ENCODE measurements around the gene KREMEN1. TPM values are rescaled to one million over a fixed set of nuclear protein-coding genes. Genes with fewer than 3 reads are reported as not detected.

The KREMEN1 gene
- total RNA-seq, 2 donors from 2014 or later, result 39.7 to 44.7 TPM

DNA sequence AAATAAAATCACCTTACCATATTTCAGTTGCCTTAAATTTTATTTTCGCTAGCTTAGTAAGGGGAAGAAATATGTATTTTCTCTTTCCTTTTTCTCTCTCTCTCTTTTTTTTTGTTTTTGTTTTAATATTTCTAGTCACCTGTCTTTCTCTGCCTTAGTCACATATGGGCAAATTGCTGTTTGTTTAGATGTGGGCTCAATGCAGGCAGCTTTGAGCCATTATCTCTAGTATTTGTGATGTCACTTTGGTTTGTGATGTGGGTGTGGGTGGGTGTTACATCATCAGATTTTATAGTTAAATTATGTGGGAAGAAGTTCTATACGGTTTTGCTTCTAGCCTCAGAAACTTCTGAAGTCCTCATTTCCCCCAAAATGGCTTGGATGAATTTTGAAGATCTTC, 11.1 kb upstream of the KREMEN1 start, which contains the start of gene C22orf31:
Gene C22orf31 (minus strand): TSS at position 59 of the 400 bp plus-strand sequence. CDS start 39 bp downstream, at position 20.
- Histone ChIP-seq H3K9me3 (no peaks in the 10 kb centered on the region), H3K27ac (no peak within 1 kb of the TSS)
- DNase-seq (ENCODE audit: low spot score), result no peak

DNA sequence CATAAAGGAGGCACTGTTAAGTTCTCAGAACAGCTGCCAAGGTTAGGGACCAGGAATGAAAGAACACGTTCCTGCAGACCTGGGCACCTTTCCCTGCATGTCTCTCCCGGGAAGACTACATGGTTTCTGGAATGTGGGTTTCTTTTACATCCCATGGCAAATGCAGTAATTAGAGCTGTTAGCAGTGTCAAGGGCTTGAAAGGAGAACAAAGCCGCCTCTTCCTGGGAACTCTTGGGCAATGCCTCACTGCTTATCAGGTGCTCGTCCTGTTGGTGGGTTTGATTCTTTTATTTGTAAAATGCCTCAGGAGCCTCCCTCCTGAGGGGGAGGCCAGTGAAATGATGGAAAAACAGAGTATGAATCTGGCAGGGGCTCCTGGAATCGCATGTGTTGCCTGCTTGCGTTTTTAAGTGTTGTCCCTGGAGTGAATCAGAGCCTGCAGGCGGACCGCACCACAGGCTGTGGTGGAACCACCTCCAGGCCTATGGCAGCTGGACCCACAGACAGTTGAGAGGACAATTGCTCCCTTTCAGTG, 10.5 kb upstream of the KREMEN1 start:
- Histone ChIP-seq H3K9me3 (no peaks in the 10 kb centered on the region), H3K27me3 (no peaks in the 10 kb centered on the region), H3K36me3 (no peaks in the 10 kb centered on the region), H3K4me1 (no peaks in the 10 kb centered on the region), H3K27ac (no peak overlapping the region), H3K4me3 (no peak overlapping the region)
- TF ChIP-seq, protein P1, sequence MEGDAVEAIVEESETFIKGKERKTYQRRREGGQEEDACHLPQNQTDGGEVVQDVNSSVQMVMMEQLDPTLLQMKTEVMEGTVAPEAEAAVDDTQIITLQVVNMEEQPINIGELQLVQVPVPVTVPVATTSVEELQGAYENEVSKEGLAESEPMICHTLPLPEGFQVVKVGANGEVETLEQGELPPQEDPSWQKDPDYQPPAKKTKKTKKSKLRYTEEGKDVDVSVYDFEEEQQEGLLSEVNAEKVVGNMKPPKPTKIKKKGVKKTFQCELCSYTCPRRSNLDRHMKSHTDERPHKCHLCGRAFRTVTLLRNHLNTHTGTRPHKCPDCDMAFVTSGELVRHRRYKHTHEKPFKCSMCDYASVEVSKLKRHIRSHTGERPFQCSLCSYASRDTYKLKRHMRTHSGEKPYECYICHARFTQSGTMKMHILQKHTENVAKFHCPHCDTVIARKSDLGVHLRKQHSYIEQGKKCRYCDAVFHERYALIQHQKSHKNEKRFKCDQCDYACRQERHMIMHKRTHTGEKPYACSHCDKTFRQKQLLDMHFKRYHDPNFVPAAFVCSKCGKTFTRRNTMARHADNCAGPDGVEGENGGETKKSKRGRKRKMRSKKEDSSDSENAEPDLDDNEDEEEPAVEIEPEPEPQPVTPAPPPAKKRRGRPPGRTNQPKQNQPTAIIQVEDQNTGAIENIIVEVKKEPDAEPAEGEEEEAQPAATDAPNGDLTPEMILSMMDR (IDR thresholded peaks at IDR 0.05), result no peak
- no peak for DNase-seq (ENCODE audit: low spot score)

More for the DNA sequence above, 11.1 kb upstream of the KREMEN1 start, which contains the start of gene C22orf31:
- H3K27me3 ChIP-seq, result no peaks in the 10 kb centered on the region
- TF ChIP-seq, protein P1 (IDR thresholded peaks at IDR 0.05), result no peak
- no peak within 1 kb of the TSS for H3K4me3 ChIP-seq
- no peaks in the 10 kb centered on the region for H3K4me1 ChIP-seq
- no peaks in the 10 kb centered on the region for H3K36me3 ChIP-seq

DNA sequence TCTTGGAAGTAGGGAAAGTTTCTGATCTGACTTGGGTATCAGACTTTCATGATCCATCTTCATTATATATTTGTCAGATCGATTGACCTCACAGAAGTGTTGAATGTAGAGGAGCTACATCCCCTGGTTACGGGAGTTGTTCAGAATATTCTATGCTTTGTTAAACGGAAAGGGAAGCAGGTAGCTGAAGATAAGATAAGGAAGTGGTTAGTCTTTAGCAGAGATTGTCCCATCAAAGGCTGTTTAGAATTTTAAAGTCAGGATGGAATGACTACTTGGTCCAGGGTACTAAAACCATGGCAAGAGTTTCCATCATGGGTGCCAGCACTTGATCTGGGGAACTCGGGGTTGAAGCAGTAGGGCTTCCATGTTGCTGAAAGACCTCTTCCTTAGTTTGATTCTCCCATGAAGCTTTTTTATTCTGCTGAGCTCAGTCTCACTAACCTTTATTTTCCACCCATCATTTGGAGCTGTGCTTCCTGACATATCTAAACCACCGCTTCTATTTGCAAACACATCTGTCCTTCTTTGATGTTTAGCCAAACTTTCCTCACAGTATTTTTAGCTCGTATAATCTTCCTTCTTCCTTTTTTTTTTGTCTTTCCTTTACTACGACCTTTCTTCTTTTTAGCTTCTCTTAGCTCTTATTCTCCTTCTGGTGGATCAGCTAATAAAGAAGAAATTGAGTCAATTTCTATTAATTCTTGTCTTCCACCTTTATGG, 7.2 kb upstream of the KREMEN1 start:
- no peak for DNase-seq (ENCODE audit: low spot score)
- no peaks in the 10 kb centered on the region for H3K4me1 ChIP-seq
- no peak overlapping the region for H3K4me3 ChIP-seq
- H3K27me3 ChIP-seq, result no peaks in the 10 kb centered on the region
- no peaks in the 10 kb centered on the region for H3K36me3 ChIP-seq
- no peaks in the 10 kb centered on the region for H3K9me3 ChIP-seq
- TF ChIP-seq, protein P1 (IDR thresholded peaks at IDR 0.05), result no peak
- H3K27ac ChIP-seq, result no peak overlapping the region

DNA sequence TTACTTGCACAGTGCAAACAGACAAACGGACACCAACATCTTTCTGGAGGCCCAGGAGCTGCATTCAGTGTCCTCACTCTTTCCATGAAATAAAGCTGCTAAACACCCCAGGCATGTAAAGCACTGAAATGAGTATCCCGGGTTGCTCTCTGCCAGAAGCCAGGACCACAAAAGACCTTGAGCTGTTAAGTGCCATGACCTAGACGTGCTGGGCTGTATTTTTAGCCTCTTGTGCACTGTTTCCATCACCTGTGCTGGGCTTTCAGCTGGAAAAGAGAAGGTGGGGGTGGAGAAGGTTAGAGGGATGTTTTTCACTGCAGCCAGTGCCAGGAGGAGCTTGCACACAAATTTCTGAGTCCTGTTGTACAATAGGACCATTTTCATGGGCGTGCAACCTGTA, 3.4 kb upstream of the KREMEN1 start:
- no peak overlapping the region for H3K4me3 ChIP-seq
- no peak for DNase-seq (ENCODE audit: low spot score)
- H3K27ac ChIP-seq, result no peak overlapping the region
- H3K4me1 ChIP-seq, result peaks cover 0 to 30% of the 10 kb centered on the region in 2 donors
- H3K36me3 ChIP-seq, result no peaks in the 10 kb centered on the region
- TF ChIP-seq, protein P1 (IDR thresholded peaks at IDR 0.05), result no peak
- no peaks in the 10 kb centered on the region for H3K9me3 ChIP-seq
- H3K27me3 ChIP-seq, result no peaks in the 10 kb centered on the region

DNA sequence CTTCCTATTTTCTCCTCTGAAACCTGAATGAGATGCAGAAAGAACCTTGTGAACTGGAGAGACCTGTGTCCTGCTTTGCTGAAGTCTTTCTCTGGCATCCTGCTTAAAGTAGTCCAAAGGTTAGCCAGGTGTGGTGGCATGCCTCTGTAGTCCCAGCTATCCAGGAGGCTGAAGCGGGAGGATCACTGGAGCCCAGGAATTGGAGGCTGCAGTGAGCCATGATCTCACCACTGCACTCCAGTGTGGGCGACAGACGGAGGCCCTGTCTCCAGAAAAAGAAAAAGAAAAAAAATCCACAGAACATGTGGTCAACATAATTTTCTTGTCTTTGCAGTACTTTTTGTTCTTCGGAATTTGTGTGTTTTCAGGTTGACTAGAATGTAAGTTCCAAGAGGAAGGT, 2.3 kb upstream of the KREMEN1 start:
- no peak for DNase-seq (ENCODE audit: low spot score)
- Histone ChIP-seq H3K9me3 (no peaks in the 10 kb centered on the region), H3K4me3 (no peak overlapping the region), H3K36me3 (no peaks in the 10 kb centered on the region), H3K4me1 (peaks cover 0 to 38% of the 10 kb centered on the region in 2 donors), H3K27me3 (no peaks in the 10 kb centered on the region), H3K27ac (no peak overlapping the region)
- TF ChIP-seq, protein P1 (IDR thresholded peaks at IDR 0.05), result no peak

Measured in right atrium auricular region (tissue), 2 donors.